OCI-LY7 (cell line): ENCODE data around the gene LRPAP1. TPM values are rescaled to one million over a fixed set of nuclear protein-coding genes. Genes with fewer than 3 reads are reported as not detected.

Experiments used
- BruUV-seq: library from RNA; stranded (reverse); fragments of 400-500 nt; replicated peaks from 2 replicates; lab custom pipeline; 2021; lab: Mats Ljungman, UMichigan
- CTCF ChIA-PET: fragments of 300-600 bp; sonication (Branson Sonifier 250); formaldehyde crosslinking; loops from one replicate; lab custom pipeline; 2022; ENCODE audit warnings: antibody characterized with exemption; ENCODE audit not compliant: unreplicated experiment; lab: Charles Lee
- POLR2A ChIA-PET: fragments of 300-600 bp; sonication (Branson Sonifier 250); formaldehyde crosslinking; loops from one replicate; lab custom pipeline; 2022; ENCODE audit warnings: antibody characterized with exemption; lab: Charles Lee
- DNase-seq: peaks from one replicate; pipeline ENCODE4 v3.0.0-alpha.2; 2015; ENCODE audit warnings: low spot score
- H2AFZ ChIP-seq: fragments of 200-600 bp; sonication (generic), shearing (Covaris generic); 2 replicates; pipeline ENCODE4 v1.6.1; 2014; ENCODE audit warnings: mild to moderate bottlenecking, antibody characterized with exemption, low read length, moderate library complexity
- H3K27ac ChIP-seq: fragments of 200-600 bp; sonication (generic); 2 replicates; pipeline ENCODE4 v1.5.1; 2014; ENCODE audit warnings: mixed run types, low read depth, mild to moderate bottlenecking, moderate library complexity, low read length, inconsistent platforms; ENCODE audit not compliant: poor library complexity, severe bottlenecking
- H3K36me3 ChIP-seq: fragments of 200-600 bp; sonication (generic); 2 replicates; pipeline ENCODE4 v1.6.1; 2014; ENCODE audit warnings: mild to moderate bottlenecking, antibody characterized with exemption, low read length, moderate library complexity, mixed read lengths; ENCODE audit not compliant: insufficient read depth
- H3K4me1 ChIP-seq: fragments of 200-600 bp; sonication (generic); 2 replicates; pipeline ENCODE4 v1.5.1; 2014; ENCODE audit warnings: mild to moderate bottlenecking, low read length; ENCODE audit not compliant: insufficient read depth, poor library complexity, severe bottlenecking
- H3K4me2 ChIP-seq: fragments of 200-600 bp; sonication (generic); 2 replicates; pipeline ENCODE4 v1.6.1; 2014; ENCODE audit warnings: mild to moderate bottlenecking, low read length
- H3K4me3 ChIP-seq: fragments of 200-600 bp; sonication (generic); 2 replicates; pipeline ENCODE4 v1.5.1; 2014; ENCODE audit warnings: mild to moderate bottlenecking, low read depth, low read length; ENCODE audit not compliant: poor library complexity, severe bottlenecking
- H3K79me2 ChIP-seq: fragments of 200-600 bp; sonication (generic); 2 replicates; pipeline ENCODE4 v1.6.1; 2016; ENCODE audit warnings: low read depth, mild to moderate bottlenecking, low read length, moderate library complexity, mixed read lengths; ENCODE audit not compliant: insufficient read depth
- H3K9me2 ChIP-seq: fragments of 200-600 bp; sonication (generic); 2 replicates; pipeline ENCODE4 v1.6.1; 2016; ENCODE audit warnings: mild to moderate bottlenecking, low read length, mixed read lengths; ENCODE audit not compliant: insufficient read depth
- H3K9me3 ChIP-seq: fragments of 200-600 bp; sonication (generic); 2 replicates; pipeline ENCODE4 v1.6.1; 2014; ENCODE audit warnings: mild to moderate bottlenecking, mixed run types, low read length, mixed read lengths
- H4K20me1 ChIP-seq: fragments of 200-600 bp; sonication (generic); 2 replicates; pipeline ENCODE4 v1.6.1; 2014; ENCODE audit warnings: mild to moderate bottlenecking, antibody characterized with exemption, low read length, moderate library complexity, mixed read lengths; ENCODE audit not compliant: insufficient read depth
- CTCF ChIP-seq: fragments of 200-600 bp; sonication (generic); conservative IDR thresholded peaks from 2 replicates; pipeline ENCODE4 v1.5.1; 2014; ENCODE audit warnings: mild to moderate bottlenecking, antibody characterized with exemption, low read length, moderate library complexity, mixed read lengths
- EZH2phosphoT487 ChIP-seq: fragments of 200-600 bp; sonication (generic); IDR thresholded peaks from 2 replicates; pipeline ENCODE4 v1.6.1; 2018; ENCODE audit warnings: low read depth, borderline replicate concordance, mild to moderate bottlenecking, mixed run types, antibody characterized with exemption, low read length, moderate library complexity, mixed read lengths
- intact Hi-C: fragments of 100-400 bp; cut with micrococcal nuclease; formaldehyde crosslinking; loops from one replicate; pipeline ENCODE4 v1.10.0; 2022; ENCODE audit not compliant: unreplicated experiment
- total RNA-seq, 2 experiments: library from RNA; depleted of rRNA in 1 of 2; stranded (reverse); fragments of >200 nt in 1 of 2; shearing (Covaris generic) in 1 of 2; gene quantifications; 2 replicates each; pipeline ENCODE4 v1.2.3, GENCODE V29; 2014 to 2022

Gene LRPAP1
- total RNA-seq, 2 experiments from 2014 or later = 46.2 to 54.7 TPM

GRCh38 chr4:3517731-3518510, 14.3 kb downstream of the LRPAP1 start:
- no peak overlapping the region for H3K27ac ChIP-seq
- intact Hi-C loops = no loop called here
- H3K36me3 ChIP-seq = peaks cover 73% of the 10 kb centered on the region
- CTCF ChIA-PET = no interaction called here
- DNase-seq = no peak
- H3K9me2 ChIP-seq = no peaks in the 10 kb centered on the region
- H3K9me3 ChIP-seq = no peaks in the 10 kb centered on the region
- no peaks in the 10 kb centered on the region for H3K4me1 ChIP-seq
- BruUV-seq = no TSS peak
- no peak overlapping the region for H3K4me2 ChIP-seq
- no peaks in the 10 kb centered on the region for H4K20me1 ChIP-seq
- TF ChIP-seq EZH2phosphoT487 (no peak), CTCF (no peak)
- H3K4me3 ChIP-seq = no peak overlapping the region
- no peak overlapping the region for H2AFZ ChIP-seq
- POLR2A ChIA-PET = no interaction called here
- no peaks in the 10 kb centered on the region for H3K79me2 ChIP-seq

GRCh38 chr4:3516836-3517730, 15.1 kb downstream of the LRPAP1 start:
- Histone ChIP-seq H3K79me2 (no peaks in the 10 kb centered on the region), H3K27ac (no peak overlapping the region), H4K20me1 (no peaks in the 10 kb centered on the region), H3K4me3 (no peak overlapping the region), H3K9me3 (no peaks in the 10 kb centered on the region), H2AFZ (no peak overlapping the region), H3K9me2 (no peaks in the 10 kb centered on the region), H3K36me3 (peaks cover 75% of the 10 kb centered on the region), H3K4me1 (no peaks in the 10 kb centered on the region), H3K4me2 (no peak overlapping the region)
- TF ChIP-seq EZH2phosphoT487 (no peak), CTCF (no peak)
- POLR2A ChIA-PET = no interaction called here
- DNase-seq = no peak
- no TSS peak for BruUV-seq
- CTCF ChIA-PET = no interaction called here
- intact Hi-C loops = no loop called here
